IPS-18a (cell line): Measurements from ENCODE around the gene STX8.

Experiments used
- H3K27ac ChIP-seq: one replicate; pipeline ENCODE4 v1.5.1; 2013; ENCODE audit warnings: low read length
- H3K27me3 ChIP-seq: one replicate; pipeline ENCODE4 v1.6.1; 2013; ENCODE audit warnings: mild to moderate bottlenecking, low read length; ENCODE audit not compliant: control insufficient read depth, insufficient read depth
- H3K36me3 ChIP-seq: one replicate; pipeline ENCODE4 v1.6.1; 2013; ENCODE audit warnings: low read depth, low read length; ENCODE audit not compliant: control insufficient read depth
- H3K4me1 ChIP-seq: one replicate; pipeline ENCODE4 v1.6.1; 2013; ENCODE audit warnings: low read depth, low read length; ENCODE audit not compliant: control insufficient read depth
- H3K4me3 ChIP-seq: one replicate; pipeline ENCODE4 v1.5.1; 2013; ENCODE audit warnings: low read length
- H3K9ac ChIP-seq: one replicate; pipeline ENCODE4 v1.6.1; 2013; ENCODE audit warnings: mild to moderate bottlenecking, low read length, moderate library complexity
- H3K9me3 ChIP-seq: one replicate; pipeline ENCODE4 v1.6.1; 2013; ENCODE audit warnings: low read depth, low read length; ENCODE audit not compliant: control insufficient read depth

Gene STX8

DNA sequence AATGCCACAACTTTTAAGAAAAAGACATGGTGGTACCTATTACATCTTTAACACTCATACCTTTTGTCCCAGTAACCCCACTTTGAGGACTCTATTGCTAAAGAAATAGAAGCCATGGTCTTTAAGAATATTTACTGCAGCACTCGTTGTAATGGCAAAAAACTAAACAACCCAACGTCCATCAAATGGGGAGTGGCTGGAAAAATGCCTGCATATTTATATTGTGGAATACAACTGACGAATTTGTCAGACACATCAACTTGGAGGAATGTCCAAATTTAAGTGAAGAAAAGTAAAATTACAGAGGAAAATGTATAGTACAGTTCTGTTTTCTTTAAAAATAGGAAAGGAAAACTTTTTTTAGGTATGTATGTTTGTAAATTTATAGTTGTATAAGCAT, 47.8 kb downstream of the STX8 start:
- H3K4me1 ChIP-seq: peaks cover 4% of the 10 kb centered on the region
- H3K9me3 ChIP-seq: no peaks in the 10 kb centered on the region
- no peak overlapping the region for H3K27ac ChIP-seq
- H3K36me3 ChIP-seq: no peaks in the 10 kb centered on the region
- H3K9ac ChIP-seq: no peak overlapping the region
- no peaks in the 10 kb centered on the region for H3K27me3 ChIP-seq
- H3K4me3 ChIP-seq: no peak overlapping the region

DNA sequence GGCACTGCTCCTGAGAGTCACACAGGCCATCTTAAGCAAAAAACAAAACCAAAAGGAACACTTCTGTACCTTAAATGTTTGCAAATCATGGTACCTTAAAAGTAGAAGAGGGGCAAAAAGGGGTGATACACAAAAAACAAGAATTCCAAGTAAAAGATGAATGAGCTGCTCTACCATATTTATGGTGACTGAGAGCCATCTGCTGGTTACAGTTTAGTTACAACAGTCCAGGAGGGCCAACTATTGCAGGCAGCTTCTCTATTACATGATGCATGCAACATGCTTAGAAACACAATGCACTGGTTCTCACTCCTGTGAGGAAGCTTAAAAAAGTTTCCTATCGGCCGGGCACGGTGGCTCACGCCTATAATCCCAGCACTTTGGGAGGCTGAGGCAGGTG, 53.5 kb downstream of the STX8 start:
- no peak overlapping the region for H3K9ac ChIP-seq
- H3K4me1 ChIP-seq: peaks cover 11% of the 10 kb centered on the region
- no peaks in the 10 kb centered on the region for H3K9me3 ChIP-seq
- no peaks in the 10 kb centered on the region for H3K36me3 ChIP-seq
- H3K27me3 ChIP-seq: no peaks in the 10 kb centered on the region
- H3K4me3 ChIP-seq: no peak overlapping the region
- H3K27ac ChIP-seq: no peak overlapping the region

DNA sequence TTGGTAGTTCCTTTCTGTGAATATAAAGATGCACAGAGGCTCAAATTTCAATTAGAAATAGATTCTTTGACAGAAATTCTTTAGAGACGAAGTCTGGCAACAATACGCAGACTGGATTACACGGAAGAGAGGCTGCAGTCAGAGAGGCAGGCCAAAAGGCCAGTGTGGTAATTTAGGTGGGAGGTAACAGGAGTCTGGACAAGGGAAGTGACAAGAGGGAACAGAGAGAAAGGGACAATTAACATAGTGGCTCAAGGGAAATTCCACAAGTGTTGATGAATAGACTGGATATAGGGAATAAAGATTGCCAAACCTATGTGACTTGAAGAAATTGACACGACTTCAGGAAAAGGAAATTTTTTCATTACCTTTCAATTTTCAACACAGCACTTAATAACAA, 54.6 kb downstream of the STX8 start:
- no peak overlapping the region for H3K27ac ChIP-seq
- H3K4me3 ChIP-seq: no peak overlapping the region
- no peak overlapping the region for H3K9ac ChIP-seq
- H3K4me1 ChIP-seq: peaks cover 11% of the 10 kb centered on the region
- no peaks in the 10 kb centered on the region for H3K27me3 ChIP-seq
- H3K9me3 ChIP-seq: no peaks in the 10 kb centered on the region
- H3K36me3 ChIP-seq: no peaks in the 10 kb centered on the region

GRCh38 chr17:9520649-9521048, 55.0 kb downstream of the STX8 start:
- Histone ChIP-seq H3K27ac (no peak overlapping the region), H3K9ac (no peak overlapping the region), H3K4me1 (peaks cover 11% of the 10 kb centered on the region), H3K36me3 (no peaks in the 10 kb centered on the region), H3K4me3 (no peak overlapping the region), H3K27me3 (no peaks in the 10 kb centered on the region), H3K9me3 (no peaks in the 10 kb centered on the region)

DNA sequence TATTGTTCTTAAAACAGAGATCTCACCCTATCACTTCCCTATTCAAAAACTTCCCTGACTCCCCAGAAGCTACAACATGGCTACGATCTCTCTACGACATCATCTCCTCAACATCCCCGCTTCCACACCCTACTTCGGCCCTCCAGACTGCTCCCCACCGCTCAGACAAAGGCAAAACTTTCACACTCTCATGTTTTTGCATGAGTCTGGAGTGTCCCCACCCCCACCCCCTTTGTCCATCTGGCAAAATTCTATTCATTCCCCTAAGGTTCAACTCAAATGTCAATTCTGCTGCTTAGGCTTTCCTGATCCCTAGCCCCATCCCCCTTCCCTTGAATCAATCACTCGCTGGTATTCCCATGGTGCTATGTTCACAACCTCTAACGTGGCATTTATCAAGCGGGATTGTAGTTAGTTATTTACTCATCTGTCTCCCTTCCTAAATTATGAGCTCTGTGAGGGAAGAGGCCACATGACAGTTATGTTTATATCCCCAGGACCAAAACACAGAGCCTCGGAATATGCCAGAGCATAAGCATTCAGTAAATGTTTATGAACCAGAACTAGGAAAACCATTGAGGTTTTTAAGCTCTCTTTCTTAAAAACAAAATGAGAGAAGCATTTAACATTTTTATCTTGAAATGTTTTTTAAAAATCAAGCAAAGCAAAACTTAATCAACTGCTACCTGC, 55.9 kb downstream of the STX8 start:
- no peaks in the 10 kb centered on the region for H3K9me3 ChIP-seq

GRCh38 chr17:9517396-9517795, 58.2 kb downstream of the STX8 start:
- Histone ChIP-seq H3K4me1 (peaks cover 15% of the 10 kb centered on the region), H3K4me3 (no peak overlapping the region), H3K36me3 (no peaks in the 10 kb centered on the region), H3K27me3 (no peaks in the 10 kb centered on the region), H3K9ac (no peak overlapping the region), H3K27ac (no peak overlapping the region), H3K9me3 (no peaks in the 10 kb centered on the region)

More for the DNA sequence above, 55.9 kb downstream of the STX8 start:
- Histone ChIP-seq H3K36me3 (no peaks in the 10 kb centered on the region), H3K4me3 (no peak overlapping the region), H3K27ac (no peak overlapping the region), H3K9ac (no peak overlapping the region), H3K27me3 (no peaks in the 10 kb centered on the region), H3K4me1 (peaks cover 11% of the 10 kb centered on the region)

GRCh38 chr17:9513266-9513665, 62.4 kb downstream of the STX8 start:
- Histone ChIP-seq H3K27me3 (no peaks in the 10 kb centered on the region), H3K9ac (no peak overlapping the region), H3K4me1 (peaks cover 5% of the 10 kb centered on the region), H3K9me3 (no peaks in the 10 kb centered on the region), H3K36me3 (no peaks in the 10 kb centered on the region), H3K4me3 (no peak overlapping the region), H3K27ac (no peak overlapping the region)

DNA sequence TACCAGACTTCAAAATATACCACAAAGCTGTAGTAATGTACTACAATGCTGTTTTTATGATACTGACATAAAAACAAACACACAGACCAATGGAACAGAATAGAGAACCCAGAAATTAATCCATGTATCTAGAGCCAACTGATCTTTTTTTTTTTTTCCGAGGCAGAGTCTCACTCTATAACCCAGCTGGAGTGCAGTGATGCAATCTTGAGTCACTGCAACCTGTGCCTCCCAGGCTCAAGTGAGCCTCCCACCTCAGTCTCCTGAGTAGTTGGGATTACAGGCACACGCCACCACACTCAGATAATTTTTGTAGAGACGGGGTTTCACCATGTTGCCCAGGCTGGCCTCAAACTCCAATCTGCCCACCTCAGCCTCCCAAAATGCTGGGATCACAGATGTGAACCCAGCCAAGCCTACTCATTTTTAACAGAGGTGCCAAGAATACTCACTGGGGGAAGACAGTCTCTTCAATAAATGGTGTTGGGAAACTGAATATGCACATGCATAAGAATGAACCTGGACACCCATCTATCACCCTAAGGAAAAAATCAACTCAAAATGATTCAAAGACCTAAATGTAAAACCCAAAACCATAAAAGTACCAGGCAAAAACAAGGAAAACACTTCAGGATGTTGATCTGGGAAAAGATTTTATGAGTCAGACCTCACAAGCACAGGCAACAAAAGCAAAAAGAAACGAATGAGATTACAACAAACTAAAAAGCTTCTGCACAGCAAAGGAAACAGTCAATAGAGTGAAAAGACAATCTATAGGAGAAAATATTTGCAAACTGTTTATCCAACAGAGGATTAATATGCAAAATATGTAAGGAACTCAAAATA, 63.1 kb downstream of the STX8 start:
- no peaks in the 10 kb centered on the region for H3K36me3 ChIP-seq
- no peak overlapping the region for H3K9ac ChIP-seq
- no peaks in the 10 kb centered on the region for H3K27me3 ChIP-seq
- peaks cover 5% of the 10 kb centered on the region for H3K4me1 ChIP-seq
- peak overlapping the region; percentile 7 for H3K27ac ChIP-seq
- H3K9me3 ChIP-seq: no peaks in the 10 kb centered on the region
- no peak overlapping the region for H3K4me3 ChIP-seq

- Histone ChIP-seq H3K36me3 (no peaks in the 10 kb centered on the region), H3K9me3 (no peaks in the 10 kb centered on the region), H3K4me3 (no peak overlapping the region), H3K9ac (no peak overlapping the region), H3K27me3 (no peaks in the 10 kb centered on the region), H3K4me1 (peaks cover 5% of the 10 kb centered on the region), H3K27ac (no peak overlapping the region)
These were observed 66.3 kb downstream of the STX8 start for GRCh38 chr17:9509236-9509816.

DNA sequence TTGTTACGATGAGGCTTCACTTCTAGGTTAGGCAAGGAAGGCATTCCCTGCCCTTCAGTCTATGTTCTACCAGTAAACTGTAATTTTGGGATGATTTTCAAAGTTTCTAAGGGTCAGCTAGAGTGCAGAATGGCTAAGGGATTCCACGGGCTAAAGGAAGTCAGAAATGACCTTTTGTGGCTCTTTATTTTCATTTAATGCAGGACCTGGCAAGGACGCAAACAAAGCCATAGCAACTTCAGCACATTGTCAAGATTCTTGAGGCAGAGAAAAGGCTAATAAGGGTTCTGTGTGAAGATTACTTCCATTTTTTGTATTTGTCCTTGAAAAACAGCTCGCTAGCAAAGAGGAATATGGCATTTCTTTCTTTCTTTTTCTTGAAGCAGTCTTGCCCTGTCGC, 76.6 kb downstream of the STX8 start:
- Histone ChIP-seq H3K9ac (no peak overlapping the region), H3K36me3 (no peaks in the 10 kb centered on the region)

GRCh38 chr17:9498490-9498889, 77.1 kb downstream of the STX8 start:
- Histone ChIP-seq H3K36me3 (no peaks in the 10 kb centered on the region), H3K4me1 (no peaks in the 10 kb centered on the region), H3K27ac (no peak overlapping the region), H3K27me3 (no peaks in the 10 kb centered on the region), H3K9me3 (no peaks in the 10 kb centered on the region), H3K9ac (no peak overlapping the region), H3K4me3 (no peak overlapping the region)

More for the DNA sequence above, 76.6 kb downstream of the STX8 start:
- Histone ChIP-seq H3K27me3 (no peaks in the 10 kb centered on the region), H3K4me3 (no peak overlapping the region), H3K4me1 (no peaks in the 10 kb centered on the region), H3K9me3 (no peaks in the 10 kb centered on the region), H3K27ac (no peak overlapping the region)
